ENCODE measurements around the gene EGLN3.

EGLN3 gene

DNA sequence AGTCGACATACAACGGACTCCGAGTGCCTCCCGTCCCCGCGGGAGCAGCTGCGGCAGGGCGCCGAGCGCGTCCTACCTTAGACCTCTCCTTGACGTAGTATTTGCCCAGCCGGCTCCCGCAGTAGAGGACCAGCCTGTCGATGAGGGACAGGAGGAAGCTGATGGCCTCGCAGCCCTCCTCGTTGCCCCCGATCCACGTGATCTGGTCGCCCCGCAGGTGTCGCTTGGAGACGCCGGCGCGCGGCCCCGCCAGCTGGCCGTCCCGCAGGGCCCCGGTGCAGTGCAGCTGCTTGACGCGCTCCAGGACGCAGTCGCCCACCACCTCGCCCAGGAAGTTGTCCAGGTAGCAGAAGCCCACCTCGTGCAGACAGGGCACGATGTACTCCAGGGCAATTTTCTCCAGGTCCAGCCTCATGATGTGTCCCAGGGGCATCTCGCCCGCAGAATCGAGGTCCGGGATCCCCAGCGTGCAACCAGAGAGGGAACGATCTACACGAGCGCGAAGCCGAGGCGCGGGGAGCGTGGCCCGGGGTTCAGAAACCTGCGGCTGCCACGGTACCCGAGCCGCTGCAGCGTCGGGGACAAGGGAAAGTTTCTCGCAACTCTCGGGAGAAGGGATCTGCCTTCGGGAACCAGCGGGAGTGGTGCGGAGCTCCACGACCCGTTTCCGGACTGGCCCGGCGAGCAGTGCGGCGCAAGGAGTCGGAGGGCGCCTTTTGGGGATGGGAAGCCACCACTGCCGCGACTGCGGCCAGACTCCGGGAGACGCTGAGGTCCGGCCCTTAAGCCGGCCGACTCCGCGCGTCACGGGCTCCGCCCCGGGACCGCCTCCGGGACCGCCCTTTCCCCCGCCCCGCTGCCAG, at the start of gene EGLN3:
Gene EGLN3, minus strand, starts transcription at position 755 of the 863 bp plus-strand sequence. Its CDS starts 322 bp downstream, at position 433.
- H2AFZ ChIP-seq (ENCODE audit: low read depth) = peak within 1 kb of the TSS; percentile 71
- no peak within 1 kb of the TSS for H3K27ac ChIP-seq

DNA sequence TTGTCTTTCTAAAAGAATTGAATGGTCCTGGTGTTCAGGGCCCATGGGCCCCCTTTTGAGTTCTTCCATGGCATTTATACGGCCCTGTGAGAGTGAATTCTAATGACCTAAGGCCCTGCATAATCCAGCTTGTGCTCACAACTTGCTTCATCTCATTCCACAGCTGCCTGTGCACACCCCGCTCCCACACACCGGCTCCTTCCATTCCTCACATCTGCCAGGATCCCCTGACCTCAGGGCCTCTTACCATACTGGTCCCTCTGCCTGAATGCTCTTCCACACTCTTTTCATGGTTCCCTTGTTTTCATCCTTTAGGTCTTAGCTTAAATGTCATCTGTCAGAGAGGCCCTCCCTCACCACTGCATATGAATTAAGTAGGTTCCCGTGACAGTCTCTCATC, 49.5 kb upstream of the EGLN3 start:
- Histone ChIP-seq H4K20me1 (ENCODE audit: insufficient read depth) (no peaks in the 10 kb centered on the region), H2AFZ (ENCODE audit: low read depth) (no peak overlapping the region), H3K79me2 (ENCODE audit: insufficient read depth, low read depth) (no peaks in the 10 kb centered on the region), H3K27ac (no peak overlapping the region), H3K4me2 (no peak overlapping the region), H3K4me1 (ENCODE audit: low read depth, poor library complexity, severe bottlenecking) (no peaks in the 10 kb centered on the region), H3K27me3 (ENCODE audit: insufficient read depth, low read depth) (no peaks in the 10 kb centered on the region), H3K36me3 (ENCODE audit: insufficient read depth) (no peaks in the 10 kb centered on the region), H3K9ac (no peak overlapping the region), H3K4me3 (IDR thresholded peaks at IDR 0.05; ENCODE audit: insufficient read depth, low read depth, low read length) (no peak overlapping the region)
- TF ChIP-seq, protein P1, sequence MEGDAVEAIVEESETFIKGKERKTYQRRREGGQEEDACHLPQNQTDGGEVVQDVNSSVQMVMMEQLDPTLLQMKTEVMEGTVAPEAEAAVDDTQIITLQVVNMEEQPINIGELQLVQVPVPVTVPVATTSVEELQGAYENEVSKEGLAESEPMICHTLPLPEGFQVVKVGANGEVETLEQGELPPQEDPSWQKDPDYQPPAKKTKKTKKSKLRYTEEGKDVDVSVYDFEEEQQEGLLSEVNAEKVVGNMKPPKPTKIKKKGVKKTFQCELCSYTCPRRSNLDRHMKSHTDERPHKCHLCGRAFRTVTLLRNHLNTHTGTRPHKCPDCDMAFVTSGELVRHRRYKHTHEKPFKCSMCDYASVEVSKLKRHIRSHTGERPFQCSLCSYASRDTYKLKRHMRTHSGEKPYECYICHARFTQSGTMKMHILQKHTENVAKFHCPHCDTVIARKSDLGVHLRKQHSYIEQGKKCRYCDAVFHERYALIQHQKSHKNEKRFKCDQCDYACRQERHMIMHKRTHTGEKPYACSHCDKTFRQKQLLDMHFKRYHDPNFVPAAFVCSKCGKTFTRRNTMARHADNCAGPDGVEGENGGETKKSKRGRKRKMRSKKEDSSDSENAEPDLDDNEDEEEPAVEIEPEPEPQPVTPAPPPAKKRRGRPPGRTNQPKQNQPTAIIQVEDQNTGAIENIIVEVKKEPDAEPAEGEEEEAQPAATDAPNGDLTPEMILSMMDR (conservative IDR thresholded peaks at IDR 0.05; ENCODE audit: low read depth, low read length) = no peak

More for the DNA sequence above, at the start of gene EGLN3:
- no peaks in the 10 kb centered on the region for H4K20me1 ChIP-seq (ENCODE audit: insufficient read depth)
- H3K79me2 ChIP-seq (ENCODE audit: insufficient read depth, low read depth) = no peaks in the 10 kb centered on the region
- H3K36me3 ChIP-seq (ENCODE audit: insufficient read depth) = no peaks in the 10 kb centered on the region
- no peak within 1 kb of the TSS for H3K4me3 ChIP-seq (IDR thresholded peaks at IDR 0.05; ENCODE audit: insufficient read depth, low read depth, low read length)
- H3K4me1 ChIP-seq (ENCODE audit: low read depth, poor library complexity, severe bottlenecking) = peaks cover 6% of the 10 kb centered on the region
- TF ChIP-seq, protein P1 (conservative IDR thresholded peaks at IDR 0.05; ENCODE audit: low read depth, low read length) = no peak
- H3K9ac ChIP-seq = peak within 1 kb of the TSS; percentile 44; the same call in 1 of the 2 replicates
- H3K27me3 ChIP-seq (ENCODE audit: insufficient read depth, low read depth) = no peaks in the 10 kb centered on the region
- peak within 1 kb of the TSS; percentile 78 for H3K4me2 ChIP-seq

DNA sequence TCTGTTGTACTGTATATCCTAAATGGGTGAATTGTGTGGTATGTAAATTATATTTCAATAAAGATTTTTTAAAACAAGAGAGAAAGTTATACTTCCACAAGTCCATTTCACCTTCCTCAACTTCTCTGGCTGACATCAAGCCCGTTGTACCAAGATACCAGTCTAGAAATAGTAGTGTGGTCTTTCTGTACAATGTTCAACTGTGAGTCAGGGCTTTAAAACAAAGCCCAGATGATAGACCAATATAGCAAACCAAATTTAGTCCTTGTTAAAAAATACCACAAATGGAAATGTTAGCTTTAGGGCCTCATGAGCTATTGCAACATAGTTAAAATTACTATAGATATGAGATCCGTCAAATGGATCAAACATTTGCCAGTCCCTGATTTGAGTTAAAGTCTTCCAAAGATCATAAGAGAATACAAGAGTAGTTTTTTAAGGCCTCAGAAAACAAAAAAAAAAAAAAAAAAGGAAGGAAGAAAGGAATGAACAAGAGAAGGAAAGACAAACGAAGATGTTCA, 49.0 kb upstream of the EGLN3 start:
- no peaks in the 10 kb centered on the region for H4K20me1 ChIP-seq (ENCODE audit: insufficient read depth)
- H2AFZ ChIP-seq (ENCODE audit: low read depth) = no peak overlapping the region
- H3K9ac ChIP-seq = no peak overlapping the region
- no peak overlapping the region for H3K4me2 ChIP-seq
- no peaks in the 10 kb centered on the region for H3K79me2 ChIP-seq (ENCODE audit: insufficient read depth, low read depth)
- no peaks in the 10 kb centered on the region for H3K27me3 ChIP-seq (ENCODE audit: insufficient read depth, low read depth)
- H3K27ac ChIP-seq = no peak overlapping the region
- TF ChIP-seq, protein P1 (conservative IDR thresholded peaks at IDR 0.05; ENCODE audit: low read depth, low read length) = no peak
- H3K4me1 ChIP-seq (ENCODE audit: low read depth, poor library complexity, severe bottlenecking) = no peaks in the 10 kb centered on the region
- no peaks in the 10 kb centered on the region for H3K36me3 ChIP-seq (ENCODE audit: insufficient read depth)
- H3K4me3 ChIP-seq (IDR thresholded peaks at IDR 0.05; ENCODE audit: insufficient read depth, low read depth, low read length) = no peak overlapping the region

DNA sequence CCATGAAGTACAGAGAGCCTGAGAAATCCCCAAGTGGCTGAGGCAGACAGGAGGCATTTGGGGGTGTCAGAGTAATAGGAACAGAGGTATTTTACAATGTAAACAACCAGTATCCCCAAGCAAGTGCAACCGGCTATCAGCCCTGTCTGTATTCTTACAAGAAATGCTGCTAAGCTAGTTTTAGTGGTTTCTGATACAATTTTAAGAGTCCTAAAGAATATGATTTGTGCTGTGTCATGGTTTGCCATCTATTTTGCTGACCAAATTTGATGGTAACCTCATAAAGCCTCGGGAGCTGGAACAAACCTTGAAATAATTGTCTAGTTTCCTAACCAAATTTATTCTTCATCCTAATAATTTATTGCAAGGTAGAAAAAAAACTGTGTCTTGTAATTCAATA, 46.7 kb upstream of the EGLN3 start:
- no peak overlapping the region for H3K27ac ChIP-seq
- TF ChIP-seq, protein P1 (conservative IDR thresholded peaks at IDR 0.05; ENCODE audit: low read depth, low read length) = no peak
- no peak overlapping the region for H3K4me2 ChIP-seq

More for the DNA sequence above, 46.7 kb upstream of the EGLN3 start:
- Histone ChIP-seq H3K27me3 (ENCODE audit: insufficient read depth, low read depth) (no peaks in the 10 kb centered on the region), H2AFZ (ENCODE audit: low read depth) (no peak overlapping the region), H4K20me1 (ENCODE audit: insufficient read depth) (no peaks in the 10 kb centered on the region), H3K4me3 (IDR thresholded peaks at IDR 0.05; ENCODE audit: insufficient read depth, low read depth, low read length) (no peak overlapping the region), H3K36me3 (ENCODE audit: insufficient read depth) (no peaks in the 10 kb centered on the region), H3K4me1 (ENCODE audit: low read depth, poor library complexity, severe bottlenecking) (no peaks in the 10 kb centered on the region), H3K79me2 (ENCODE audit: insufficient read depth, low read depth) (no peaks in the 10 kb centered on the region), H3K9ac (no peak overlapping the region)

Data from KMS-11 (cell line).